Measurements from ENCODE around the gene SLC5A10.
A peak's percentile ranks its signal among the peaks of the same experiment; 100 is the strongest.

Gene SLC5A10

DNA sequence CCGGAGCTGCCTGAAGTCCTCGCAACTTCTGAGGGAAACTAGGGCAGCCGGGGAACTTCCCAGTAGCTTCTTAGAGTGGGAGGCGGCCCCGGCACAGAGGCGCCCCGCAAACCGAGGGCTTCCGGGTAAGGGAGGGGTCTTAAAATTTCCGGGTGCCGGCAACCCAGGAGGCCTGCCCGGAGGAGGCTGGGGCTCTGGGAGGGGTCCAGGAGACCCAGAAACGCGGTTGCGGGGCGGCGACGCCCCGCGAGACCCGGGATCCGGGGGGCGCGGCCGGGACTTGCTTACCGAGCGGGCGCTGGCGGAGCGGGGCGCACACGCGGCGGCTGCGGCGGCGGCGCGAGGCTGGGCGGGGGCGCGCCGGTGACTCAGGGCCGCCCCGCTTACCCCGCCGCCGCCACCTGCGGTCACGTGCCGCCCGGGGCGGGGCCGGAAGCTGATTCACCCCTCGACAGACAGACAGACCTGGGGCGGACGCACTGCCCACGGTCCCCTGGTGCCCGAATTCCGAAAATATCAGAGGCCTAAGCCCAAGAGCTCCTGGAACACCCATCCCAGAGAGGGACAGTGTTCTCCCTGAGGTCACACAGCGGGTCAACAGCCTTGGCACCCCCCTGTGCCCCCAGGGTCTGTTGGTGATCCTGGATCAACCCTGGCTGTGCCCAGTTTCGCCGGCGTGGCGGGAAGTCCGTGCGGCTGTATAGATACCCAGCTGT is 52.6 kb downstream of the SLC5A10 start, which contains the start of gene FAM83G:
Gene FAM83G (minus strand): TSS at position 344 of the 716 bp plus-strand sequence. CDS start 723 bp downstream, outside the sequence.
- DNase-seq: peak; percentile 51

DNA sequence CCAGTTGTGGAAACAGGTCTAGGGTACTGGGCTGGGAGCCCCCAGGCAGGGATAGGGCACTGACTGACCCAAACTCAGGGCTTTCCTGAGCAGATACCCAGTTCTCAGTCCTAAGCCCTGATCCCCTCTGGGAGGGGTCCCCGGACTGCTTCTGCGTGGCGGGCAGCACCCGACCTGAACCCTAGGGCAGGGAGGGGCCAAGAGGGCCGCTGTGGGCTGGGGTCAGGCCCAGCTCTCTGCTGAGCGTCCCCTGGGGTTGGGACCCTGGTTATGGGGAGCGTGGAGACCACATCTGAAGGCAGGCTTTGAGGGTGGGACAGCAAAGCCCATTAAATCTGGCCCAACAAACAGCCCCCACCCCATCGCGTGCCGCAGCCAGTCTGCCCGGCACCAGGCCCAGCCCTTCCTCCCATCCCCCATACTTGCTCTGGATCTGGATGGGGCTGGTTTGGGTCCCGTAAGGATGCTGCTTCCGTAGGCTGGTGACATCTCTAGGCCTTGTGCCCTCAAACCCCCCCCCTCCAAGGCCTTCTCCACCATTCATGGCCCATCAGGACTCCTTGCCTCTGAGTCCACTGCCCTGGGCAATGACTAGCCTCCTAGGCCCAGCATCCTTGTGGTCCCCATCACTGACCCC is 53.3 kb downstream of the SLC5A10 start:
- no peak for DNase-seq

DNA sequence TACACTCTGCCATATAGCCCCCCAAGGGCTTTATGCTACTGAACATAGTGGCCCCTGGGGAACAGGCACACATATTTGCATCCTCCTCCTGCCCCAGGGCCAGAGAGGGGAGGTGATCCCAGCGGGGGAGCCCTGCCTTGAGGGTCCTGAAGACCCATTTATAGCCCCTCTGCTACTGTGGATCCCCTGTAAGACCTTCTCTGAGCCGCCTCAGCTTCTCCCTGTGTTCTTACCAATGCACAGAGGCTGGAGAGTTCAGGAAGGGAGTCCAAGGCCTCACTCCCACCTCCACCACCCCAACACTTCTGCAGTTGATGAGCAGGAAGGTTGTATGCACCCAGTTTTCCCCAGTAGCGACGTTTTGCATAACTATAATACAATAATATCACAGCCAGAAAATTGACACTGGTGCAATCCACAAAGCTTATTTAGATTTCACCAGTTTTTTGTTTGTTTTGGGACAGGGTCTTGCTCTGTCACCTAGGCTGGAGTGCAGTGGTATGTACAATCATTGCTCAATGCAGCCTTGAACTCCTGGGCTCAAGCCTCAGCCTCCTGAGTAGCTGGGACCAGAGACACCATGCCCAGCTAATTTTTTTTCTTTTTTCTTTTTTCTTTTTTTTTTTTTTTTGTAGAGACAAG is 53.9 kb downstream of the SLC5A10 start:
- no peak for DNase-seq

GRCh38 chr17:19006698-19007097 is 54.7 kb downstream of the SLC5A10 start:
- no peak for DNase-seq

DNA sequence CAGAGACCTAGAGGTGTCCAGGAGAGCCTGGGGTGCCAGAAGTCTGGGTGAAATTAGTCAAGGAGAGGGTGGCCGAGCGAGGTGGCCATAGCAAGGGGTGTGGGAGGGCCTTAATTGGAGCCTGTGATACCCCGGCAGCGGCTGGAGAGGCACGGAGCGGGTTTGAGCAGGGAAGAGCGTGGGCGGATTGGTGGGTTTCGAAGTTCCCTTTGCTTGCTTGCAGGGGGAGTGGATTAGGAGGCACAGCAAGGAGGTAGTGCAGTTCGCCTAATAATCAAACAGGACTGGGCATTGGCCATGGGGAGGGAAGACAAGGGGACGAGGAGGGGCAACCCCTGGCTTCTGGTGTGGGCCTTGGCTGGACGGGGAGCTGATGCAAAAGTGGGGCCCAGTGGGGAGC is 58.0 kb downstream of the SLC5A10 start:
- no peak for DNase-seq

GRCh38 chr17:19010729-19011505 is 59.0 kb downstream of the SLC5A10 start:
- DNase-seq: no peak

DNA sequence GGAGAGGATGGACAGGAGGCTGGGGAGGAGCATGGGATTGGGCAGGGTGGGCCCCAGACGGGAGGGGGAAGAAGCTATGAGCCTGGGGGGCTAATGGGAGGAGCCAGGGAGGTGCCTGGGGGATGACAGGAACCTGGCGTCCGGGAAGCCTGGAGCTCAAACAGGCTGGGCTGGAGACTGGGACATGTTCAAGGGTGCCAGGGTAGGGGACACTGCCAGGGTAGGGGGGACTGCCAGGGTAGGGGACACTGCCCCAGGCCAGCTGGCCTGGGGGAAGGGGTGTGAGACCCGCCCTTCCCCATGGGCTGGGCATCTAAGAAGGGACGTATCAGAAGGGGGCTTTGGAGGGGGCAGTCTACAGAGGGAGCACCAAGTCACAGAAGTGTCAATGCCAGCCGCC is 59.6 kb downstream of the SLC5A10 start:
- no peak for DNase-seq

- no peak for DNase-seq
These were observed 60.5 kb downstream of the SLC5A10 start for GRCh38 chr17:19012171-19013080.

DNA sequence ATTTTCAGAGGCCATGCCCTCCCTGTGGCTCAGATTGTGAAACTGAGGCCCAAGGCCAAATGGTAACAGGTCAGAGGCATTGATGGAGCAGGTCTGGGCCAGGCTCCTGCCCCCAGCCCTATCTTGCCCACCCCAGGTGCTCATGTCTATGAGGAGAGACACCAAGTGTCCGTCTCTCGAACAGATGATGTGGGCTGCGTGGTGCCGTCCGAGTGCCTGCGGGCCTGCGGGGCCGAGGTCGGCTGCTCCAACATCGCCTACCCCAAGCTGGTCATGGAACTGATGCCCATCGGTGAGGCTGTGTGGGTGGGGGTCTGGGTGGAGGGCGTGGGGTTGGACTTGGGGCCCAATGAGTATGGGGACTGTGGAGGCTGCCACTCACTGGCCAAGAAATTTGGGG is 61.3 kb downstream of the SLC5A10 start:
- no peak for DNase-seq

DNA sequence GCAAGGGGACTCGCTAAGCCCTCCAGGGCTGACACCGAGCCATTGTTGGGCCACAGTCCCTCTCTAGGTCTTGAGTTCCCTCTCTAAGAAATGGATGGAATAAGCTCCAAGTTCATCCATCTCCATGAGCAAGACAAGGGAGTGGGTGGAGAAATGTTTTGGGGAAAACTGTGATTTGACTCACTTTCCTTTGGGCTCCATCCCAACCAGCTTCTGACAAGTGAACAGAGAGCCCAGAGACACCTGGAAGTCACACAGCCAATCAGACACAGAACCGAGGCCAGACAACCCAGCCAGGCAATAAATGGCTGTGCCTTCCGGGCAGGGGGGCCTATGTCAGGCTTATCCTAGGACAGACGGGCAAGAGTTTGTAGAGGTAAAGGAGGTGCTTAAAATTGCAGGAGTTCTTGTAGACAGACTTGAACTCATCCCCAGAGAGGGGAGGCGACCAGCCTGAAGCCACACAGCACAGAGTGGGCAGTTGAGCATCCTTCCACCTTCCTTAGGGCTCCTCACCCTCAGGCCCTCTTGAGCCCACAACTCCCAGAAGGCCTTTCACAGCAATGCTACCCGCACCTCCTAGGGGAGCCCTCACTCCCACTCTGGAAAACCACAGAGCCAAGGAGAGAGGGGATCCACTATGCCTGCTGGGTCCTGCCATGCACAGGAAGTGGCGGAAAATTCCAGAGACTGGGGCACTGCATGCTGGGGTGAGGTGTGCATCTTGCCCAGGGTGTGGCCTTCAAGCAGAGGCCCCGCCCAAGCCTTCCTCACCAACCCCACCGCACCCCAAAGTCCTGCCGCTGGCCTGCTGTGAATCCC is 62.1 kb downstream of the SLC5A10 start:
- no peak for DNase-seq

DNA sequence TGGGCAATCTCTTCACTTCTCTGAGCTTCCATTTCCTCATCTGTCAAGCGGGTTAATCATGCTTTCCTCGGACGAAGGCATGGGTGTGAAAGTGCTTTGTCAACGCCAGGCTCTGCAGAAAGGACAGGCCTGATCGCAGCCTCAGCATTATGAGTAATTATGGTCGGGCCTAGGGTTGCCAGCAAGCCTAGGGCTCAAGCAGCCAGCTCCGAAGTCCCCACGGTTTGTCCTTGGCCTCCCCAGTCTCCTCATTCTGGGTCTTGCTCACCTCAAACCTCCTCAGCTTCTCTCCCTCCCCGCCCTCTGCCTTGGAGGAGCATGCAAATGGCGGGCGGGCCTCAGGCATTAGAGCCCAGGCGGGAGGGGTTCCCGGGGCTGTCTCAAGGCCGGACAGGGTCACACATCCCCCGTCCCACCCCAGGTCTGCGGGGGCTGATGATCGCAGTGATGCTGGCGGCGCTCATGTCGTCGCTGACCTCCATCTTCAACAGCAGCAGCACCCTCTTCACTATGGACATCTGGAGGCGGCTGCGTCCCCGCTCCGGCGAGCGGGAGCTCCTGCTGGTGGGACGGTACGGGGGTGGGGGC is 62.8 kb downstream of the SLC5A10 start:
- DNase-seq: no peak

DNA sequence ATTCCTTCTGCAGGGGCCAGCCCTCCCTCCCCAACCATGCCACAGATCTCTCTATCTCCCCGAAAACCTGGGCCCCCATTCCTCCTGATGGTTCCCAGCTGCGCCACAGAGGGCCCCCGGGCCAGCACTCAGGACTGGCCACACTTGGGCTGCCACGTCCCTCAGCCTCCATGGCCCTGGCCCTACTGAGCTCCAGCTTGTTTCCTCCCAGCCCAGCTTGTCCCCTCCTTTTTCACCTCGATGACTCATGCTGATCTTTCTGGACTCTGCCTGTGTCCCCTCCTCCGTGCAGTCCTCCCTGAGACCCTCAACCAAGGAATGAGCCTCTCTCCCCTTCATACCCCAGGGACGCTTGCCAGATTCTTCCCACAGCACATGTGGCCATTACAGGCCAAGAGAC is 63.5 kb downstream of the SLC5A10 start:
- DNase-seq: no peak

DNA sequence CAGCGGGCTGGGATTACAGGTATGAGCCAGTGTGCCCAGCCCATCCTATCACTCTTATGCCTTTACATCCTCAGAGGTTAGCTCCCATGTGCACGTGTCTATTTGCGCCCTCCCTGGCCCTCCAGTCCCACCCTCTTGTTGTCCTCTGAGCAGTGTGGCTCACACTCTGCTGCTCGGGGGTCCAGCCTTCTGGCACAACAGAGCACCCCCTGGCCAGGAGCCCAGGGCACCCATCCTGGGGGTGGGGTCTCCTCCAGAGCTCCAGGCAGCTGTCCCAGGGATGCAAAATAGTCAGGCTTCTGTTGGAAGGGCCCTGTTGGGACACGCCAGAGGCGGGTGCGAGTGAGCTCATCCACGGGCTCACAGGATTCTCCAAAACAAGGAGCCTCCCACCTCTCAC is 64.3 kb downstream of the SLC5A10 start:
- DNase-seq: no peak

GRCh38 chr17:19016881-19017280 is 64.9 kb downstream of the SLC5A10 start:
- no peak for DNase-seq

- DNase-seq: no peak
These were observed 65.4 kb downstream of the SLC5A10 start for GRCh38 chr17:19017401-19017800.

DNA sequence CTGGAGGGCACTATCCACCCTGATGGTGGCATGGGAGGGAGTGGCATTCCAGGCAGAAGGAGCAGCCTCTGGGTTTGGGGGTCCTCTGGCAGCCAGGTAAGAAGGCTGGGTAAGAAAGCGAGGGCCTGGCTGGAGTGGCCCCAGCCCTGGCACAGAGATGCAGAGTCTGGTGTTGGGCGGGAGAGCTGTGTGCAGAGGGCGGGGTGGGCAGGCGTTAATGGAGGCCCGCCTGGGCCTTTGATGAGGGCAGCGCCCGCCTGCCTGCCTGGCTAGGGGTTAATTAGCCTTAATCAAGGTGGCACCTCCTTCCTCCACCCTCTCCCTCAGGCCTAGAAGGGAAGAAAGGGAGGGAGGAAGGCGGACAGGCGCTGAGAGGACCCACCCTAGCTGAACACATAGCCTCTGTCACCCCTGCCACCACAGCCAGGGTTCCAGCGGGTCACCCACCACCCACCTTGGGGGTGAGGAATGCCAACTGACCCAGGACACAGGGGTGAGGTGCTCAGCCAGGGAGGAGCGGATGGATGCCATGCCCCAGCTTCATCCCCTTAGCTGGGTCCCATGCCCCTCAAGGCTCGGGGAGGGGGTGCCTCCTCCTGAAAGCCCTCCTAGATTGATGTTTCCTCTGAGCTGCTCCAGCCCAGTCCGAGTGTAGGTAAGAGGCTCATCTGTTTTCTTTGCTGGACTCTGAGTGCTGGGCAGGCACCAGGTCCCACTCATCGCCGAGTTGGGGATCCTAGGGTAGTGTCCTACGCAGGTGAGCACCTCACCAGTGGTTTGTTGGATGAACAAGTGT is 66.0 kb downstream of the SLC5A10 start:
- no peak for DNase-seq

- DNase-seq: no peak
These were observed 66.6 kb downstream of the SLC5A10 start for GRCh38 chr17:19018600-19018950.

- no peak for DNase-seq
These were observed 67.3 kb downstream of the SLC5A10 start for GRCh38 chr17:19019041-19019941.

DNA sequence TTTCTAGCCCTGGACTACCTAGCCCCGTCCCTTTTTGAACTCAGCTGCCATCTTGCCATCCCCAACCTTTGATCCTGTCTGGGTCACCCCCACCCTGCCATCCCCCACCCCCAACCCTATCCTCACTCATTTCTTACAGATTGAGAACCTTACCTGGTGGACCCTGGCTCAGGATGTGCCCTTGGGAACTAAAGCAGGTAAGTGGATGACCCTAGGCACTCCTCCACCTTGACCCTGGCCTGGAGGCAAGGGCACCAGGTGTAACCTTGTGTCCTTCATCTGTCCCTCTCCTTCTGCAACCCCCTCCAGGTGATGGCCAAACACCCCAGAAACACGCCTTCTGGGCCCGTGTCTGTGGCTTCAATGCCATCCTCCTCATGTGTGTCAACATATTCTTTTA is 68.1 kb downstream of the SLC5A10 start:
- no peak for DNase-seq

Measured in inflammatory macrophage treated with lipopolysaccharide for 4 hours (primary cell).